Neural cell (in vitro differentiated cells): Measurements from ENCODE around the gene ZSWIM8. TPM values are rescaled to one million over a fixed set of nuclear protein-coding genes. Genes with fewer than 3 reads are reported as not detected.

Experiments
- H2AFZ ChIP-seq: fragments of 200-600, 300-800 bp; sonication (generic), shearing (Covaris generic); 2 replicates; pipeline ENCODE4 v1.6.0; 2014; ENCODE audit warnings: low read depth, mild to moderate bottlenecking, antibody characterized with exemption, low read length, moderate library complexity
- H3F3A ChIP-seq: fragments of 200-600 bp; shearing (Covaris generic); 2 replicates; pipeline ENCODE4 v1.6.1; 2016; ENCODE audit warnings: mild to moderate bottlenecking, moderate library complexity, mixed read lengths, antibody characterized with exemption, low read length; ENCODE audit not compliant: insufficient read depth, poor library complexity, severe bottlenecking
- H3K27ac ChIP-seq: fragments of 200-600, 300-800 bp; sonication (generic), shearing (Covaris generic); 2 replicates; pipeline ENCODE4 v1.5.1; 2014; ENCODE audit warnings: mild to moderate bottlenecking, low read length, moderate library complexity
- H3K27me3 ChIP-seq: fragments of 300-800, 200-600 bp; sonication (generic), shearing (Covaris generic); 2 replicates; pipeline ENCODE4 v1.6.0; 2014; ENCODE audit warnings: mild to moderate bottlenecking, low read depth, low read length, moderate library complexity; ENCODE audit not compliant: insufficient read depth
- H3K36me3 ChIP-seq: fragments of 300-800, 200-600 bp; sonication (generic), shearing (Covaris generic); 2 replicates; pipeline ENCODE4 v1.5.1; 2014; ENCODE audit warnings: mild to moderate bottlenecking, antibody characterized with exemption, low read length, moderate library complexity; ENCODE audit not compliant: insufficient read depth
- H3K4me2 ChIP-seq: fragments of 300-800, 200-600 bp; sonication (generic), shearing (Covaris generic); 2 replicates; pipeline ENCODE4 v1.6.0; 2014; ENCODE audit warnings: mild to moderate bottlenecking, low read length
- H3K4me3 ChIP-seq: fragments of 300-800, 200-600 bp; sonication (generic), shearing (Covaris generic); 2 replicates; pipeline ENCODE4 v1.5.1; 2014; ENCODE audit warnings: mild to moderate bottlenecking, low read length, moderate library complexity
- H3K79me2 ChIP-seq: fragments of 200-600 bp; shearing (Covaris generic); replicated peaks from 2 replicates; pipeline ENCODE4 v1.6.0; 2014; ENCODE audit warnings: mild to moderate bottlenecking, low read length, moderate library complexity; ENCODE audit not compliant: insufficient read depth
- H3K9ac ChIP-seq: fragments of 300-800, 200-600 bp; sonication (generic), shearing (Covaris generic); 2 replicates; pipeline ENCODE4 v1.6.1; 2016; ENCODE audit warnings: mild to moderate bottlenecking, low read length, mixed read lengths
- H3K9me2 ChIP-seq: fragments of 200-600 bp; shearing (Covaris generic); 2 replicates; pipeline ENCODE4 v1.6.1; 2016; ENCODE audit warnings: mild to moderate bottlenecking, low read length, mixed read lengths; ENCODE audit not compliant: insufficient read depth
- H3K9me3 ChIP-seq: fragments of 200-600, 300-800 bp; sonication (generic), shearing (Covaris generic); 2 replicates; pipeline ENCODE4 v1.6.1; 2016; ENCODE audit warnings: mild to moderate bottlenecking, mixed run types, low read length, moderate library complexity, mixed read lengths
- H4K20me1 ChIP-seq: fragments of 200-600 bp; shearing (Covaris generic); 2 replicates; pipeline ENCODE4 v1.6.1; 2016; ENCODE audit warnings: mild to moderate bottlenecking, mixed run types; ENCODE audit not compliant: insufficient read depth
- CTCF ChIP-seq: fragments of 450-650 bp; IDR thresholded peaks from 2 replicates; pipeline ENCODE4 v1.5.1; 2014; ENCODE audit warnings: antibody characterized with exemption, mild to moderate bottlenecking, moderate library complexity; ENCODE audit not compliant: poor library complexity, severe bottlenecking
- EP300 ChIP-seq: fragments of 450-650 bp; conservative IDR thresholded peaks from 2 replicates; pipeline ENCODE4 v1.6.1; 2014; ENCODE audit warnings: antibody characterized with exemption, mild to moderate bottlenecking, moderate library complexity; ENCODE audit not compliant: poor library complexity, severe bottlenecking
- EZH2 ChIP-seq: fragments of 200-600, 300-800 bp; shearing (Covaris generic), sonication (generic); IDR thresholded peaks from 2 replicates; pipeline ENCODE4 v1.6.1; 2014; ENCODE audit warnings: antibody characterized with exemption, low read length, borderline replicate concordance, mild to moderate bottlenecking; ENCODE audit not compliant: insufficient read depth, poor library complexity, severe bottlenecking
- MXI1 ChIP-seq: fragments of 450-650 bp; conservative IDR thresholded peaks from 2 replicates; pipeline ENCODE4 v1.6.1; 2014; ENCODE audit warnings: antibody characterized with exemption, mild to moderate bottlenecking; ENCODE audit not compliant: poor library complexity, severe bottlenecking
- POLR2AphosphoS5 ChIP-seq: IDR thresholded peaks from 2 replicates; pipeline ENCODE4 v1.6.1; 2012
- RAD21 ChIP-seq: fragments of 450-650 bp; conservative IDR thresholded peaks from 2 replicates; pipeline ENCODE4 v1.6.1; 2014; ENCODE audit warnings: antibody characterized with exemption, mild to moderate bottlenecking, moderate library complexity
- REST ChIP-seq: IDR thresholded peaks from 2 replicates; pipeline ENCODE4 v1.6.1; 2012; ENCODE audit warnings: borderline replicate concordance
- SMC3 ChIP-seq: fragments of 450-650 bp; conservative IDR thresholded peaks from 2 replicates; pipeline ENCODE4 v1.6.1; 2014; ENCODE audit warnings: antibody characterized with exemption, mild to moderate bottlenecking, moderate library complexity; ENCODE audit not compliant: poor library complexity
- TAF1 ChIP-seq: IDR thresholded peaks from 2 replicates; pipeline ENCODE4 v1.6.1; 2012; ENCODE audit warnings: low read depth
- polyA plus RNA-seq: library from polyadenylated mRNA; depleted of rRNA; stranded (reverse); fragments of >200 nt; gene quantifications from 2 replicates; pipeline ENCODE4 v1.2.3, GENCODE V29; 2014

The ZSWIM8 gene
- polyA plus RNA-seq, 1 donor from 2014 or later, result 69.1 TPM

GRCh38 chr10:73824146-73824725, 38.8 kb downstream of the ZSWIM8 start:
- Histone ChIP-seq H3K4me2 (no peak overlapping the region), H3K9me2 (no peaks in the 10 kb centered on the region), H4K20me1 (no peaks in the 10 kb centered on the region), H2AFZ (no peak overlapping the region), H3K9me3 (no peaks in the 10 kb centered on the region), H3K4me3 (no peak overlapping the region), H3K36me3 (no peaks in the 10 kb centered on the region), H3F3A (no peaks in the 10 kb centered on the region), H3K27me3 (no peaks in the 10 kb centered on the region), H3K27ac (no peak overlapping the region), H3K9ac (no peak overlapping the region), H3K79me2 (no peaks in the 10 kb centered on the region)
- no peak for TF ChIP-seq POLR2AphosphoS5
- TF ChIP-seq SMC3, result no peak
- no peak for TF ChIP-seq TAF1
- no peak for TF ChIP-seq MXI1
- no peak for TF ChIP-seq RAD21
- no peak for TF ChIP-seq REST
- TF ChIP-seq EZH2, result no peak
- TF ChIP-seq CTCF, result no peak
- no peak for TF ChIP-seq EP300

GRCh38 chr10:73827346-73828089, 42.1 kb downstream of the ZSWIM8 start:
- H4K20me1 ChIP-seq, result no peaks in the 10 kb centered on the region
- H2AFZ ChIP-seq, result no peak overlapping the region
- no peak overlapping the region for H3K4me2 ChIP-seq
- no peaks in the 10 kb centered on the region for H3K9me2 ChIP-seq
- no peaks in the 10 kb centered on the region for H3K79me2 ChIP-seq
- H3K27me3 ChIP-seq, result no peaks in the 10 kb centered on the region
- H3K9ac ChIP-seq, result no peak overlapping the region
- no peak overlapping the region for H3K4me3 ChIP-seq
- H3K27ac ChIP-seq, result no peak overlapping the region
- TF ChIP-seq TAF1 (no peak), CTCF (no peak), RAD21 (no peak), EP300 (no peak), POLR2AphosphoS5 (no peak), EZH2 (no peak), SMC3 (no peak), REST (no peak), MXI1 (no peak)
- H3F3A ChIP-seq, result no peaks in the 10 kb centered on the region
- no peaks in the 10 kb centered on the region for H3K9me3 ChIP-seq
- no peaks in the 10 kb centered on the region for H3K36me3 ChIP-seq
